Bronchial epithelial cell (primary cell): ENCODE measurements around the gene ZNF619. TPM values are rescaled to one million over a fixed set of nuclear protein-coding genes. Genes with fewer than 3 reads are reported as not detected.

Experiments used
- DNase-seq: peaks from one replicate; pipeline ENCODE4 v3.0.0-alpha.2; 2010; ENCODE audit warnings: low read depth
- FAIRE-seq: peaks from 2 replicates; lab custom pipeline; 2011; peaks lifted over from hg19 to GRCh38; lab: Jason Lieb, UNC
- H3K27me3 ChIP-seq: 2 replicates; pipeline ENCODE4 v1.5.1; 2011; ENCODE audit warnings: low read length; ENCODE audit not compliant: control insufficient read depth, insufficient read depth
- H3K36me3 ChIP-seq: 2 replicates; pipeline ENCODE4 v1.5.1; 2011; ENCODE audit warnings: low read length; ENCODE audit not compliant: control insufficient read depth, insufficient read depth
- H3K4me3 ChIP-seq: 2 replicates; pipeline ENCODE4 v1.5.1; 2011; ENCODE audit warnings: mild to moderate bottlenecking, low read depth, low read length, control low read depth
- total RNA-seq: library from RNA; depleted of rRNA; stranded (reverse); fragments of >200 nt; gene quantifications from 2 replicates; pipeline ENCODE4 v1.2.1, GENCODE V29; 2014
- TF ChIP-seq, protein P1 (sequence below): IDR thresholded peaks from 2 replicates; pipeline ENCODE4 v1.5.1; 2011; ENCODE audit warnings: mild to moderate bottlenecking, moderate library complexity, low read length, control low read depth, inconsistent platforms; ENCODE audit not compliant: insufficient read depth, severe bottlenecking

ZNF619 gene
- total RNA-seq, result 5.3 and 5.6 TPM in 2 replicates

DNA sequence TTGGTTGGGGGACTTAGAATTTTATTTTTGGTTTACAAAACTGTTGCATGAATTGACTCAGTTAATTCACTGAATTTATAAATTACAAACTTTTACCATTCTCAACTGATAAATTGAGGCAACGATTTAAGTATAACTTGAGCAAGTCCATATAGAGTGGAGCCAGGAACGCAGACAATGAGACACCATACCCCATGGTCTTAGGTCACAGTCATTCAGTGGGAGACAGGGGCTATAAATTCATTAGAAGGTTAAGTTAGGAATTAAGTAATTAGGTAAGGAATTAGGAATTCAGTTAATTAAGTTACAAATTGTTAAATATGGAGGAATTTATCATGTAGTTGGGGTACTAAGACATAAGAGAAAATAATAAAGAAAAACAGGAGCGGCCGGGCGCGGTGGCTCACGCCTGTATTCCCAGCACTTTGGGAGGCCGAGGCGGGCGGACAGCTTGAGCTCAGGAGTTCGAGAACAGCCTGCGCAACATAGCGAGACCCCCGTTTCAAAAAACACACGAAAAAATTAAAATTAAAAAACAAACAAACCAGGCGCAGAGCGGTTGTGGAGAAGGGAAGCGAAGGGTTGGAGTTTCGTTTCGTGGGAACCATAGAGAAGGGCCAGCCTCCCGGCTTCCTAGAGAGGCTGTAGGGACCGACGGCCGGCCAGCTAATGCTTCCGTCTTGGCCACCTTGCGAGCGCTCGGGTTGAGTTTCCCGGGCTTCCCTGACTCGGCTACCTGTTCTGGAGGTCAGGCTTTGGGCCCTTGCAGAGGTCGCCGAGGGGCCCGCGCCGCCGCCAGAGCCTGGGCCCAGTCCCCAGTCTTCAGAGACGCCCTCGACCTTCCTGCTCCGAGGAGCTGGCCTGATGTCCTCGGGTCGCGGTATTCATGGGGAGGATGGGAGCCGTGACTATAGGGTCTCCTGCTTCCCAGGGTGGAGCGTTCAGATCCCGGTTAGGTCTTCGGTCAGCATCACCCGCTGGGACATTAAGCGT lies at the start of gene ZNF619:
ZNF619 (plus strand) TSS at position 645 of the 993 bp plus-strand sequence. CDS start 858 bp downstream, outside the sequence.
- no peak for FAIRE-seq
- no peaks in the 10 kb centered on the region for H3K36me3 ChIP-seq
- TF ChIP-seq, protein P1, sequence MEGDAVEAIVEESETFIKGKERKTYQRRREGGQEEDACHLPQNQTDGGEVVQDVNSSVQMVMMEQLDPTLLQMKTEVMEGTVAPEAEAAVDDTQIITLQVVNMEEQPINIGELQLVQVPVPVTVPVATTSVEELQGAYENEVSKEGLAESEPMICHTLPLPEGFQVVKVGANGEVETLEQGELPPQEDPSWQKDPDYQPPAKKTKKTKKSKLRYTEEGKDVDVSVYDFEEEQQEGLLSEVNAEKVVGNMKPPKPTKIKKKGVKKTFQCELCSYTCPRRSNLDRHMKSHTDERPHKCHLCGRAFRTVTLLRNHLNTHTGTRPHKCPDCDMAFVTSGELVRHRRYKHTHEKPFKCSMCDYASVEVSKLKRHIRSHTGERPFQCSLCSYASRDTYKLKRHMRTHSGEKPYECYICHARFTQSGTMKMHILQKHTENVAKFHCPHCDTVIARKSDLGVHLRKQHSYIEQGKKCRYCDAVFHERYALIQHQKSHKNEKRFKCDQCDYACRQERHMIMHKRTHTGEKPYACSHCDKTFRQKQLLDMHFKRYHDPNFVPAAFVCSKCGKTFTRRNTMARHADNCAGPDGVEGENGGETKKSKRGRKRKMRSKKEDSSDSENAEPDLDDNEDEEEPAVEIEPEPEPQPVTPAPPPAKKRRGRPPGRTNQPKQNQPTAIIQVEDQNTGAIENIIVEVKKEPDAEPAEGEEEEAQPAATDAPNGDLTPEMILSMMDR, result peak; percentile 7
- H3K27me3 ChIP-seq, result no peaks in the 10 kb centered on the region
- DNase-seq, result peak; percentile 53
- peak within 1 kb of the TSS; percentile 55 for H3K4me3 ChIP-seq

GRCh38 chr3:40432793-40433192 lies 44.1 kb upstream of the ZNF619 start:
- FAIRE-seq (no peak), DNase-seq (peak; percentile 42)
- Histone ChIP-seq H3K36me3 (no peaks in the 10 kb centered on the region), H3K27me3 (no peaks in the 10 kb centered on the region), H3K4me3 (no peak overlapping the region)
- TF ChIP-seq, protein P1, result no peak

GRCh38 chr3:40437889-40438288 lies 39.0 kb upstream of the ZNF619 start:
- peak; percentile 11 for DNase-seq
- TF ChIP-seq, protein P1, result no peak
- Histone ChIP-seq H3K27me3 (no peaks in the 10 kb centered on the region), H3K4me3 (no peak overlapping the region), H3K36me3 (no peaks in the 10 kb centered on the region)
- FAIRE-seq, result no peak

DNA sequence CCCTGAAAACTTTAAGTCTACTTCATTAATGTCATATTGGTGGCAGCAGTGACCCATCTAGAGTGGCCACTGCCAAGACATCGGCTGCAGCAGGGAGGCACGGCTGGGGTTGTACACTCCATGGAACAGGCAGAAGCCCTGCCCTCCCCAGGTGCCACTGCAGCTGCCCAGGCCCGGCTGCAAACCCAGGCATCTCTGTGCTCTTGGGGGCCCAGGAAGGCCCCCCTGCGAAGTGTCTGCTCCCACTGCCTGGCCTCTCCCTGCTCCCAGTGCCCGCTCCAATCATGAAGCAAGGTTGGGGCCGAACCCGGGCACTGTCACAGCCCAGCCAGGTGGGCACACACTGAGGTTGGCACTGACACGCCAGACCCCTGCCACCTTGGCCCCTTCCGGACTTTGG lies 31.9 kb upstream of the ZNF619 start:
- TF ChIP-seq, protein P1, result no peak
- Histone ChIP-seq H3K36me3 (no peaks in the 10 kb centered on the region), H3K27me3 (no peaks in the 10 kb centered on the region), H3K4me3 (no peak overlapping the region)
- FAIRE-seq, result no peak
- no peak for DNase-seq

GRCh38 chr3:40445880-40446279 lies 31.0 kb upstream of the ZNF619 start:
- Histone ChIP-seq H3K27me3 (no peaks in the 10 kb centered on the region), H3K4me3 (no peak overlapping the region), H3K36me3 (no peaks in the 10 kb centered on the region)
- no peak for FAIRE-seq
- TF ChIP-seq, protein P1, result no peak
- no peak for DNase-seq
